GM12892 (cell line): Measurements from ENCODE around the gene TARM1.

Source experiments
- POLR2A ChIP-seq: IDR thresholded peaks from 2 replicates; pipeline ENCODE4 v1.6.1; 2011; ENCODE audit warnings: low read depth, low read length, control low read depth
- POLR2AphosphoS5 ChIP-seq: IDR thresholded peaks from 2 replicates; pipeline ENCODE4 v1.6.1; 2011; ENCODE audit warnings: low read depth, low read length, control low read depth
- TAF1 ChIP-seq: IDR thresholded peaks from 2 replicates; pipeline ENCODE4 v1.6.1; 2011; ENCODE audit warnings: low read depth, mild to moderate bottlenecking, control low read depth, low read length, borderline replicate concordance

GRCh38 chr19:54069470-54069869 is 11.7 kb downstream of the TARM1 start:
- TF ChIP-seq POLR2A (no peak), TAF1 (no peak), POLR2AphosphoS5 (no peak)
